HL-60/S4 treated with retinoic acid at 250 ng/mL for 4 days and 3 days (cell line): Measurements from ENCODE around the gene PCDH18.
"Not testable (repeated sequence)": the region's sequence is repeated elsewhere in the genome, so short reads cannot be mapped to it uniquely, and the experiment has no call there.

ENCODE experiments used
- in situ Hi-C: fragments of 300-500 bp; cut with MboI; formaldehyde crosslinking; loops from 2 replicates; pipeline ENCODE4 v1.7.0; 2022; ENCODE audit warnings: low sequenced_read_pairs

Gene PCDH18, protein sequence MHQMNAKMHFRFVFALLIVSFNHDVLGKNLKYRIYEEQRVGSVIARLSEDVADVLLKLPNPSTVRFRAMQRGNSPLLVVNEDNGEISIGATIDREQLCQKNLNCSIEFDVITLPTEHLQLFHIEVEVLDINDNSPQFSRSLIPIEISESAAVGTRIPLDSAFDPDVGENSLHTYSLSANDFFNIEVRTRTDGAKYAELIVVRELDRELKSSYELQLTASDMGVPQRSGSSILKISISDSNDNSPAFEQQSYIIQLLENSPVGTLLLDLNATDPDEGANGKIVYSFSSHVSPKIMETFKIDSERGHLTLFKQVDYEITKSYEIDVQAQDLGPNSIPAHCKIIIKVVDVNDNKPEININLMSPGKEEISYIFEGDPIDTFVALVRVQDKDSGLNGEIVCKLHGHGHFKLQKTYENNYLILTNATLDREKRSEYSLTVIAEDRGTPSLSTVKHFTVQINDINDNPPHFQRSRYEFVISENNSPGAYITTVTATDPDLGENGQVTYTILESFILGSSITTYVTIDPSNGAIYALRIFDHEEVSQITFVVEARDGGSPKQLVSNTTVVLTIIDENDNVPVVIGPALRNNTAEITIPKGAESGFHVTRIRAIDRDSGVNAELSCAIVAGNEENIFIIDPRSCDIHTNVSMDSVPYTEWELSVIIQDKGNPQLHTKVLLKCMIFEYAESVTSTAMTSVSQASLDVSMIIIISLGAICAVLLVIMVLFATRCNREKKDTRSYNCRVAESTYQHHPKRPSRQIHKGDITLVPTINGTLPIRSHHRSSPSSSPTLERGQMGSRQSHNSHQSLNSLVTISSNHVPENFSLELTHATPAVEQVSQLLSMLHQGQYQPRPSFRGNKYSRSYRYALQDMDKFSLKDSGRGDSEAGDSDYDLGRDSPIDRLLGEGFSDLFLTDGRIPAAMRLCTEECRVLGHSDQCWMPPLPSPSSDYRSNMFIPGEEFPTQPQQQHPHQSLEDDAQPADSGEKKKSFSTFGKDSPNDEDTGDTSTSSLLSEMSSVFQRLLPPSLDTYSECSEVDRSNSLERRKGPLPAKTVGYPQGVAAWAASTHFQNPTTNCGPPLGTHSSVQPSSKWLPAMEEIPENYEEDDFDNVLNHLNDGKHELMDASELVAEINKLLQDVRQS

DNA sequence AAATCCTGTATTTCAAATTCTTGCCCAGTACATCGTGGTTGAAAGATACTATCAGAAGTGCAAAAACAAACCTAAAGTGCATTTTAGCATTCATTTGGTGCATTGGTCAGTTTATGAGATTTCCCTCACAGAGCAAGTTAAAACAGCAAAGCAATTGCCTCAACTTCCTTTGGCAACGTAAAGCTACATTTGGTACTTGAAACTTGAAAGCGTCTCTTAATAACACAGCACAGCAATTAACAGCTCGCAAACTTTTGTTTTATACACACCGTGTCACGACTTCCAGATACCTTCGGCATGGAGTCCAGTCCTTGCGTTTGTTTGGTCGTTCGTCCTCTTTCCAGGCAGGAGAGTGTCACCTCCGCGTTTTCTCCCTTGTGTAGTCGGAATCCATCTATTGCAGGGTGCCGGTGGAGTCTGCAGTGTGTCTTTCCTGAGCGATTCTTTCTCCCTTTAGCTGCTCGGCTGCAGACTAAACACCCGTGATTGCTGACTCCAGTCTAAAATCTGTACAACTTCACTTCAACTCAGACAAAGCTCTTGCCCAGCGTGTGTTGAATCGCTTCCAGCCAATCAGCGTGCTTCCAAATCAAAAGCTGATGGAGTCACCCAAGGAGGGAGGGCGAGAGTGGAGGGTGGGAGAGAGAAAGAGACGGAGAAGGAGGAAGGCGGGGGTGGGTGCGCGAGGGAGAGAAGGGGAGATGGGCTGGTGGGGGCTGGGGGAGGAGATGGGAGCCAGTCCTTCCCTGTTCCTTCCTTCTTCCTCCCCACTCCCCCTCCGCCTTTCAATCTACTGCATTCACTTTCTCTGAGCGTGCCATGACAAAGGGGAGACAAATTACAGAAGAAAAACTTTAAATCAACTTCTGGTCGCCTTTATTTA, at the start of gene PCDH18:
Gene PCDH18 (minus strand): TSS at position 509 of the 883 bp plus-strand sequence. CDS start 406 bp downstream, at position 103.
- in situ Hi-C loops: no loop called here

- in situ Hi-C loops: no loop called here
Observed at GRCh38 chr4:137576446-137576845, 44.2 kb upstream of the PCDH18 start.

DNA sequence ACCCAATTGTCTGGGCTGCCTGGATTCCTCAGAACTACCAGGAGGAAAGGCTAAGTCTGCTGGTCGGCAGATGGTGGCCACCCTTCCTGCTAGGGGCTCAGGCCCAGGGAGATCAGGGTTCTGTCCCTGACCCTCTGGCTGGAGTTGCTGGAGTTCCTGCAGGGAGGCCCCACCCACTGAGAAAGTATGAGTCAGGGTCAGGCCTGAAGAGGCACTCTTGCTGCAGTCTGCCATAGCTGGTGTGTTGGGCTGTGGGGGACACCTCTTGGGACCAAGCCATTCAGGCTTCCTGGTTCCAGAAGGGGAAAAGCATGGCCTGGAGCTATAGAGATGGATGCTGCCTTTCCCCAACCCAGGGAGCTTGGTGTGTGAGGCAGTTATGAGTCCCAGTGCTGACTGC, 40.4 kb upstream of the PCDH18 start:
- in situ Hi-C loops: no loop called here

DNA sequence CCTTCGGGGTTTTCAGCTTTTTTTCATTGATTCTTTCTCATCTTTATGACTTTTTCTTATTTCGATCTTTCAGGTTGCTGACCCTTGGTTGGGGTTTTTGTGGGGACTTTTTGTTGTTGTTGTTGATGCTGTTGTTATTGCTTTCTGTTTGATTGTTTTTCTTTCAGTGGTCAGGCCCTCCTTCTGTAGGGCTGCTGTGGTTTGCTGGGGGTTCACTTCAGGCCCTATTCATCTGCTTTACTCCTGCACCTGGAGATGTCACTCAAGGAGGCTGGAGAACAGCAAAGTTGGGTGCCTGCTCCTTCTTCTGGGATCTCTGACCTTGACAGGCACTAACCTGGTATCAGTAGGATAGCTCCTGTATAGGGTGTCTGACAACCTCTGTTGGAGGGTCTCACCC, 39.9 kb upstream of the PCDH18 start:
- in situ Hi-C loops: no loop called here

- in situ Hi-C loops: no loop called here
Observed at GRCh38 chr4:137559801-137560200, 27.5 kb upstream of the PCDH18 start.

- in situ Hi-C loops: no loop called here
Observed at GRCh38 chr4:137558951-137559350, 26.7 kb upstream of the PCDH18 start.

GRCh38 chr4:137545461-137545861, 13.2 kb upstream of the PCDH18 start:
- in situ Hi-C loops: no loop called here

- in situ Hi-C loops: no loop called here
Observed at GRCh38 chr4:137543648-137544047, 11.4 kb upstream of the PCDH18 start.

DNA sequence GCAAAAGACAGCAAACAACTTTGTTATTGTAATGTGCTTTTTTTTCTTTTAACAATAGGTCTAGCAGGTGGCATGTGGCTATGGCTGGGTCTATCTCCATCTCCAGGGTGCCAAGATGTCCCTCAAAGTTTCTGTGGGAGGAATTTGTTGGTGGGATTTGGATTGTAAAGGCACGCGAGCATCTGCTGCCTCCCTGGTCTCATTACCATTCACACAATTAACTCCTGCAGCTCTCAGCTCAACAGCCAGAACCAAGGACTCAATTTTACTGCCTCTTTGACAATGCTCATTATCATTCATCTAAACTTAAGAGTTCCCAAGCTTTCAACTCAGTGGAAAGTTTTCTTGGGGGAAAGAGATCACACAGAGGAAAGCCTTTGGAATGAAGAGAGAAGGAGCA, 10.9 kb upstream of the PCDH18 start:
- in situ Hi-C loops: no loop called here

GRCh38 chr4:137541876-137542646, 9.8 kb upstream of the PCDH18 start:
- in situ Hi-C loops: no loop called here

GRCh38 chr4:137541181-137541580, 8.9 kb upstream of the PCDH18 start:
- in situ Hi-C loops: no loop called here

DNA sequence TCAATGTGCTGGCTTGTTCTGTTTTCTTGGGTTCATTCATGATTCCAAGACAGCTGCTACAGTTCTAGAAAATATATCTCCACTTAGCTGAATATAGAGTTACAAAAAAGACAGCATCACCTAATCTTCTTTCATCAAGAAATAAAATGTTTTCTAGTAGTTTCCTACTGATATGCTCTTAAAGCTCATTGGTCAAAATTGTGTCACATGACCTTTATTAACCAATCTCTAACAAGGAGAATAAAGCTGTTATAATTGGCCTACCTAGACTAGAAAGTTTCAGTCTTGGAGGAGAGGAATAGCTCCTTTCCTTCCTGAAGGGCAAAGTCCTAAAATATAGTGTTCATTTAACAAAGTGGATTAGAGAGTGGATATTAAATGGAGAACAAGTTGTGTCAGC, 8.1 kb upstream of the PCDH18 start:
- in situ Hi-C loops: no loop called here

DNA sequence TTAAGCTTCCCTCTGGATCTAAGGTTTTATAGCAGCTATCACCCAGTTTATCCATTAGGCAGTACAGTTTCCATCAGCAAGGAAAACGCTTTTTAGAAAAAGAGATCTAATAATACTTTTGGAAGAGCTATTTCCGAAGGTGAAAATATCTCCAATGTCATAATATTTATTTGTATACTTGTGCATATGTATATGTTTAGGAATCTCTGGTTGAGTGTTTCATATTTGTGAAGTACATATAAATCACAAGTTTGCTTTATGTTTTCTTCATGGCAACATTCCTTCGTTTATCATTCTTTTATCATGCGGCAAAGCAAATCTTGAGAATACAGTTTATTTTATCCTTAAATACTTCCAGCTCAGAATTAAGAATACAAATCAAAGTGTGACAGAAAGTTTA, 6.2 kb upstream of the PCDH18 start:
- in situ Hi-C loops: no loop called here

- in situ Hi-C loops: not testable (repeated sequence)
Observed at GRCh38 chr4:137537807-137538206, 5.5 kb upstream of the PCDH18 start.

DNA sequence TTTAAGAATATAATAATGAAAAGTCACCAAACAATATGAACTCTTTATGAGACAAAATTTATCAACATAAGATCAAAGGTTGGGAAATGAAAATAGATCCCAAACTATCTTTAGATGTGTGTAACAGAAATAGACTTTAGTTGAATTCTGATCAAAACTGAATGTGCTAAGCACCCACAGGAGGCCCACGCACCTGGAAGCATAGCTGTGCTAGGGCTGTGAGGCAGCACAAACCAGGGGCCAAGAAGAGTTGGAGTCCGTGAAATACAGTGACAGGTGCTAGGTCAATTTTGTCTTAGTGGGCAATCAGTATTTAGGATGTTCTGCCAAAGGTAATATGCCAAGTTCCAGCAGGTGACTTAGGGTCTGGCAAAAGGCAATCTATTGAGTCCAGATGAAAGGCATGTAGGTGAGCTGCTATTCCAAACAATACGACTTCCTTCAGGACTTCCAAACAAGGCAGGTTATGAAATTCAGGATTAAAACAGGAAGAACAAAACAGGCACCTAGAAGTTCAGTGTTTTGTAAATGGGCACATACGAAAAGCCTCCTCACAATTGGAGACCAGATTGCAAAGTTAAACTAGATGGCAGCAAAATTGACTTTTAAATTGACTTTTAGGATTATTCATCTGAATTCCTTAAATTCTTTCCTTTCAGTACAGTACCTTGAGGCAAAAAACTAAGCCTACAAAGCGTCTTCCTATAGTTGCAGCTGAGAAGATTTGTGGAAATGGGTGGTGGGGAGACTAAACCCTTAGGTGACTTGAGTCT, 4.7 kb upstream of the PCDH18 start:
- in situ Hi-C loops: no loop called here

GRCh38 chr4:137535718-137536117, 3.4 kb upstream of the PCDH18 start:
- in situ Hi-C loops: no loop called here

- in situ Hi-C loops: no loop called here
Observed at GRCh38 chr4:137534516-137534915, 2.2 kb upstream of the PCDH18 start.

DNA sequence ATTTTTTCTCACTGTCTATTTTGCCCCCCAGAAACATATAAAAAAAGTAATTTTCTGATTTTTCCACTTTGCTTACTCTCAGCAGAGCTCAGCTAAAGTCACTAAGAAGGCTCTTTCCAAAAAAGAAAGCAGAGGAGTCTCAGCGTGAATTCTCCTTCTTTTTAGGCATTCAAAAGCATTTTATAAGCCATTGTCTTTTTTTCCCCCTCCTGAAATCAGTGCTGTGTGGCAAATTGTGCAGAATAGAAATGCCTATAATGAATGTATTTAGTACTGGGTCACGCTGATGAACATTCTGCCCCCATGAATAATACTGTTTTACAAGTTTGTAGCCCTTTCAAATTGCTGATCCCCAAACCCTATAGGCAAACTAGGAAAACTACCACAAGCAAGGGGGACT, 1.6 kb upstream of the PCDH18 start:
- in situ Hi-C loops: no loop called here

DNA sequence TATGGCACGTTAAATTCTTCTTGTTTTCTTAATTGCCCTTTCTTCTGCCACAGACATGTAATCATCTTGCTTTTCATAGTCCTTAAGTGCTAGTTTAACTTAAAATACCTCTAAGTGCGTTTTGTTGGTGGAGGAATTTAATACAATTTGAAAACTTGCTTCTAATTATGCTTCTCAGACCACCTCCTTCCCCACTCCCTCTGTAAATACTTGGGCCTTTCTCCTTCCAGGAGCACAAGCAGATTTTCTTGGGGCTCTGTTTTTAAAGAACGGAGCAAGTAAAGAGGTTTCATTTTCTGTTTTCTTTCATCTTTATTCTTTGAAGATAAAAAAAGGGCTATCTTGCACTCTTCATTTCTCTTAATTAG, 559 bp upstream of the PCDH18 start:
- in situ Hi-C loops: no loop called here
